HG03095 (cell line): ENCODE measurements around the gene HASPIN.

Source experiments
- ATAC-seq: cut with Tn5 transposase; IDR thresholded peaks from one replicate; pipeline ENCODE4 v1.9.1; 2021; ENCODE audit warnings: moderate library complexity; ENCODE audit not compliant: unreplicated experiment

HASPIN gene

GRCh38 chr17:3762922-3763776, 39.4 kb downstream of the HASPIN start:
- no peak for ATAC-seq

GRCh38 chr17:3763777-3764170, 40.1 kb downstream of the HASPIN start:
- ATAC-seq: no peak

- no peak for ATAC-seq
Observed at GRCh38 chr17:3765981-3766380, 42.3 kb downstream of the HASPIN start.

- ATAC-seq: no peak
Observed at GRCh38 chr17:3766779-3767178, 43.1 kb downstream of the HASPIN start.

GRCh38 chr17:3768341-3768740, 44.6 kb downstream of the HASPIN start:
- ATAC-seq: no peak

GRCh38 chr17:3768769-3769168, 45.1 kb downstream of the HASPIN start:
- no peak for ATAC-seq

GRCh38 chr17:3770466-3770865, 46.8 kb downstream of the HASPIN start:
- no peak for ATAC-seq

GRCh38 chr17:3771140-3771539, 47.4 kb downstream of the HASPIN start:
- no peak for ATAC-seq

GRCh38 chr17:3772764-3773163, 49.1 kb downstream of the HASPIN start:
- ATAC-seq: no peak

GRCh38 chr17:3773511-3773910, 49.8 kb downstream of the HASPIN start:
- no peak for ATAC-seq

GRCh38 chr17:3773966-3774365, 50.3 kb downstream of the HASPIN start:
- no peak for ATAC-seq
